EH (cell line): ENCODE data around the gene CMSS1.
A peak's percentile ranks its signal among the peaks of the same experiment; 100 is the strongest.

ENCODE experiments used
- DNase-seq: peaks from one replicate; pipeline ENCODE4 v3.0.0-alpha.2; 2015; ENCODE audit warnings: low read depth

The CMSS1 gene

GRCh38 chr3:99997293-99997692 is 179.6 kb downstream of the CMSS1 start:
- no peak for DNase-seq

- peak; percentile 81 for DNase-seq
These were observed 181.9 kb downstream of the CMSS1 start for GRCh38 chr3:99999536-99999935.

GRCh38 chr3:100001083-100001482 is 183.4 kb downstream of the CMSS1 start:
- no peak for DNase-seq

GRCh38 chr3:100001526-100002270 is 184.0 kb downstream of the CMSS1 start:
- DNase-seq: no peak

GRCh38 chr3:100002599-100003350 is 185.1 kb downstream of the CMSS1 start:
- DNase-seq: peak; percentile 86

GRCh38 chr3:100003609-100004503 is 186.2 kb downstream of the CMSS1 start:
- DNase-seq: no peak

- no peak for DNase-seq
These were observed 187.3 kb downstream of the CMSS1 start for GRCh38 chr3:100004931-100005330.

GRCh38 chr3:100005665-100006393 is 188.2 kb downstream of the CMSS1 start:
- DNase-seq: peak; percentile 32

GRCh38 chr3:100006570-100007271 is 189.1 kb downstream of the CMSS1 start:
- DNase-seq: peak; percentile 82

- no peak for DNase-seq
These were observed 189.7 kb downstream of the CMSS1 start for GRCh38 chr3:100007313-100007712.

GRCh38 chr3:100008081-100008698 is 190.5 kb downstream of the CMSS1 start:
- DNase-seq: no peak

- DNase-seq: no peak
These were observed 191.8 kb downstream of the CMSS1 start for GRCh38 chr3:100009276-100010086.

- no peak for DNase-seq
These were observed 192.4 kb downstream of the CMSS1 start for GRCh38 chr3:100010087-100010417.

GRCh38 chr3:100018806-100019205 is 201.1 kb downstream of the CMSS1 start:
- DNase-seq: no peak

GRCh38 chr3:100019719-100020118 is 202.1 kb downstream of the CMSS1 start:
- peak; percentile 41 for DNase-seq

GRCh38 chr3:100020876-100021644 is 203.4 kb downstream of the CMSS1 start:
- DNase-seq: peak; percentile 56

GRCh38 chr3:100022506-100022905 is 204.8 kb downstream of the CMSS1 start:
- DNase-seq: no peak

- DNase-seq: peak; percentile 87
These were observed 205.5 kb downstream of the CMSS1 start for GRCh38 chr3:100023150-100023549.

GRCh38 chr3:100023595-100023994 is 205.9 kb downstream of the CMSS1 start:
- no peak for DNase-seq
